HEK293 (cell line): ENCODE measurements around the gene LILRB1.
"Not testable (repeated sequence)": the region's sequence is repeated elsewhere in the genome, so short reads cannot be mapped to it uniquely, and the experiment has no call there.

Experiments
- HOXA7 ChIP-seq: sonication (generic); formaldehyde crosslinking; IDR thresholded peaks from 2 replicates; pipeline ENCODE4 v1.8.1; 2022; ENCODE audit warnings: missing genetic modification reagents, borderline replicate concordance
- SP3 ChIP-seq: fragments of 450-650 bp; formaldehyde crosslinking; IDR thresholded peaks from 2 replicates; pipeline ENCODE4 v1.5.1; 2016; ENCODE audit warnings: missing biosample characterization, missing genetic modification characterization
- TCF7L2 ChIP-seq: IDR thresholded peaks from 2 replicates; pipeline ENCODE4 v1.6.1; 2011; ENCODE audit warnings: low read depth, mild to moderate bottlenecking, inconsistent platforms, low read length, moderate library complexity, borderline replicate concordance
- ZFP37 ChIP-seq: fragments of 450-650 bp; formaldehyde crosslinking; IDR thresholded peaks from 2 replicates; pipeline ENCODE4 v1.5.1; 2016; ENCODE audit warnings: missing biosample characterization, missing genetic modification characterization
- ZNF48 ChIP-seq: fragments of 450-650 bp; formaldehyde crosslinking; IDR thresholded peaks from 2 replicates; pipeline ENCODE4 v1.5.1; 2016; ENCODE audit warnings: missing biosample characterization, missing genetic modification characterization
- ZNF513 ChIP-seq: fragments of 450-650 bp; IDR thresholded peaks from 2 replicates; pipeline ENCODE4 v1.5.1; 2018; ENCODE audit warnings: missing biosample characterization, missing genetic modification characterization
- ZNF623 ChIP-seq: fragments of 450-650 bp; formaldehyde crosslinking; IDR thresholded peaks from 2 replicates; pipeline ENCODE4 v1.5.1; 2016; ENCODE audit warnings: missing biosample characterization, missing genetic modification characterization
- ZNF624 ChIP-seq: fragments of 450-650 bp; formaldehyde crosslinking; IDR thresholded peaks from 2 replicates; pipeline ENCODE4 v1.5.1; 2017; ENCODE audit warnings: missing biosample characterization, missing genetic modification characterization
- ZNF639 ChIP-seq: fragments of 450-650 bp; formaldehyde crosslinking; IDR thresholded peaks from 2 replicates; pipeline ENCODE4 v1.5.1; 2016; ENCODE audit warnings: missing biosample characterization, missing genetic modification characterization
- ZNF707 ChIP-seq: fragments of 450-650 bp; formaldehyde crosslinking; IDR thresholded peaks from 2 replicates; pipeline ENCODE4 v1.5.1; 2016; ENCODE audit warnings: missing biosample characterization, missing genetic modification characterization
- TF ChIP-seq, protein P1 (sequence below): fragments of 450-650 bp; formaldehyde crosslinking; IDR thresholded peaks from 2 replicates; pipeline ENCODE4 v1.5.1; 2016; ENCODE audit warnings: missing biosample characterization, missing genetic modification characterization
- TF ChIP-seq, protein P2 (sequence below): fragments of 450-650 bp; formaldehyde crosslinking; IDR thresholded peaks from 2 replicates; pipeline ENCODE4 v1.5.1; 2016; ENCODE audit warnings: missing biosample characterization, missing genetic modification characterization

DNA sequence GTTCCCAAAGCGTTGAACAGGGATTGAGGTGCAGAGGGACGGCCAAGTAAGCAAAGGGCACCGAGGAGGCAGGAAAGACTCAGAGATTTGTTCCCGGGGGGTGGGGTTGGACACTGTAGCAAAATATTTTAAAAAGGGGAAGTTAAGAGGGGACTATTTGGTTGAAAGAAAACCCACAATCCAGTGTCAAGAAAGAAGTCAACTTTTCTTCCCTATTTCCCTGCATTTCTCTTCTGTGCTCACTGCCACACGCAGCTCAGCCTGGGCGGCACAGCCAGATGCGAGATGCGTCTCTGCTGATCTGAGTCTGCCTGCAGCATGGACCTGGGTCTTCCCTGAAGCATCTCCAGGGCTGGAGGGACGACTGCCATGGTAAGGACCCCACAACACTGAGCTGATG lies at the start of gene LILRB1:
- TF ChIP-seq, protein P1, sequence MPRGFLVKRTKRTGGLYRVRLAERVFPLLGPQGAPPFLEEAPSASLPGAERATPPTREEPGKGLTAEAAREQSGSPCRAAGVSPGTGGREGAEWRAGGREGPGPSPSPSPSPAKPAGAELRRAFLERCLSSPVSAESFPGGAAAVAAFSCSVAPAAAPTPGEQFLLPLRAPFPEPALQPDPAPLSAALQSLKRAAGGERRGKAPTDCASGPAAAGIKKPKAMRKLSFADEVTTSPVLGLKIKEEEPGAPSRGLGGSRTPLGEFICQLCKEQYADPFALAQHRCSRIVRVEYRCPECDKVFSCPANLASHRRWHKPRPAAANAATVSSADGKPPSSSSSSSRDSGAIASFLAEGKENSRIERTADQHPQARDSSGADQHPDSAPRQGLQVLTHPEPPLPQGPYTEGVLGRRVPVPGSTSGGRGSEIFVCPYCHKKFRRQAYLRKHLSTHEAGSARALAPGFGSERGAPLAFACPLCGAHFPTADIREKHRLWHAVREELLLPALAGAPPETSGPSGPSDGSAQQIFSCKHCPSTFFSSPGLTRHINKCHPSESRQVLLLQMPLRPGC (tag by site-specific recombination), result not testable (repeated sequence)
- not testable (repeated sequence) for TF ChIP-seq ZNF513; TCF7L2; ZNF624 (tag by site-specific recombination); ZNF623 (tag by site-specific recombination); SP3 (tag by site-specific recombination); ZNF48 (tag by site-specific recombination); HOXA7 (CRISPR knock-in tag); ZFP37 (tag by site-specific recombination); ZNF707; ZNF639 (tag by site-specific recombination)
- TF ChIP-seq, protein P2, sequence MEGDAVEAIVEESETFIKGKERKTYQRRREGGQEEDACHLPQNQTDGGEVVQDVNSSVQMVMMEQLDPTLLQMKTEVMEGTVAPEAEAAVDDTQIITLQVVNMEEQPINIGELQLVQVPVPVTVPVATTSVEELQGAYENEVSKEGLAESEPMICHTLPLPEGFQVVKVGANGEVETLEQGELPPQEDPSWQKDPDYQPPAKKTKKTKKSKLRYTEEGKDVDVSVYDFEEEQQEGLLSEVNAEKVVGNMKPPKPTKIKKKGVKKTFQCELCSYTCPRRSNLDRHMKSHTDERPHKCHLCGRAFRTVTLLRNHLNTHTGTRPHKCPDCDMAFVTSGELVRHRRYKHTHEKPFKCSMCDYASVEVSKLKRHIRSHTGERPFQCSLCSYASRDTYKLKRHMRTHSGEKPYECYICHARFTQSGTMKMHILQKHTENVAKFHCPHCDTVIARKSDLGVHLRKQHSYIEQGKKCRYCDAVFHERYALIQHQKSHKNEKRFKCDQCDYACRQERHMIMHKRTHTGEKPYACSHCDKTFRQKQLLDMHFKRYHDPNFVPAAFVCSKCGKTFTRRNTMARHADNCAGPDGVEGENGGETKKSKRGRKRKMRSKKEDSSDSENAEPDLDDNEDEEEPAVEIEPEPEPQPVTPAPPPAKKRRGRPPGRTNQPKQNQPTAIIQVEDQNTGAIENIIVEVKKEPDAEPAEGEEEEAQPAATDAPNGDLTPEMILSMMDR (tag by site-specific recombination), result not testable (repeated sequence)
